GM12878 (cell line): ENCODE measurements around the gene ANKMY1. TPM values are rescaled to one million over a fixed set of nuclear protein-coding genes. Genes with fewer than 3 reads are reported as not detected.
A peak's percentile ranks its signal among the peaks of the same experiment; 100 is the strongest.

Experiments
- ATAC-seq: fragments of 200-7000 bp; cut with Tn5 transposase; 3 replicates; pipeline ENCODE4 v1.9.1; 2020; ENCODE audit warnings: mild to moderate bottlenecking, moderate library complexity
- BruUV-seq: library from RNA; stranded (reverse); fragments of 400-500 nt; replicated peaks from 2 replicates; lab custom pipeline; 2021; lab: Mats Ljungman, UMichigan
- CTCF ChIA-PET: fragments of 300-600 bp; sonication (Branson Sonifier 250); formaldehyde crosslinking; extraction: SDS; loops from one replicate; lab custom pipeline; 2021; ENCODE audit warnings: inconsistent platforms; lab: Yijun Ruan, JAX
- POLR2A ChIA-PET: fragments of 350-600 bp; formaldehyde crosslinking; extraction: SDS; loops from one replicate; lab custom pipeline; 2021; ENCODE audit warnings: inconsistent platforms; lab: Charles Lee
- RAD21 ChIA-PET: fragments of 300-600 bp; sonication (Branson Sonifier 250); formaldehyde crosslinking; loops from one replicate; lab custom pipeline; 2023; ENCODE audit warnings: antibody characterized with exemption; ENCODE audit not compliant: unreplicated experiment; lab: Charles Lee
- SMC1A ChIA-PET: fragments of 300-600 bp; sonication (Branson Sonifier 250); formaldehyde crosslinking; loops from one replicate; lab custom pipeline; 2023; ENCODE audit not compliant: unreplicated experiment, uncharacterized antibody; lab: Charles Lee
- DNase-seq: peaks from one replicate; pipeline ENCODE4 v3.0.0-alpha.2; 2011; ENCODE audit warnings: low read depth, low spot score
- FAIRE-seq: peaks from 3 replicates; lab custom pipeline; 2011; peaks lifted over from hg19 to GRCh38; lab: Jason Lieb, UNC
- H2AFZ ChIP-seq: 2 replicates; pipeline ENCODE4 v1.6.0; 2011; ENCODE audit warnings: low read depth, low read length, control low read depth; ENCODE audit not compliant: control insufficient read depth
- H3K27ac ChIP-seq: 2 replicates; pipeline ENCODE4 v1.5.1; 2011; ENCODE audit warnings: control low read depth; ENCODE audit not compliant: control insufficient read depth, insufficient read depth
- H3K27me3 ChIP-seq, 2 experiments: replicated peaks in 1 of 2; 2 replicates each; pipeline versions ENCODE4 v1.6.0 to v1.6.1; 2011; ENCODE audit warnings: low read length in 1 of 2; ENCODE audit not compliant: control insufficient read depth in 2 of 2, insufficient read depth in 2 of 2
- H3K36me3 ChIP-seq, 2 experiments: 2 replicates each; pipeline ENCODE4 v1.5.1; 2011; ENCODE audit warnings: low read length in 1 of 2; ENCODE audit not compliant: control insufficient read depth in 2 of 2, insufficient read depth in 2 of 2
- H3K4me1 ChIP-seq: 2 replicates; pipeline ENCODE4 v1.6.1; 2011; ENCODE audit warnings: mild to moderate bottlenecking, low read length, moderate library complexity, mixed read lengths; ENCODE audit not compliant: control insufficient read depth, insufficient read depth
- H3K4me2 ChIP-seq: 2 replicates; pipeline ENCODE4 v1.6.0; 2011; ENCODE audit warnings: control low read depth; ENCODE audit not compliant: control insufficient read depth, insufficient read depth
- H3K4me3 ChIP-seq: fragments of 200-600 bp; sonication (generic); 2 replicates; pipeline ENCODE4 v1.5.1; 2016
- H3K79me2 ChIP-seq: 2 replicates; pipeline ENCODE4 v1.6.0; 2011; ENCODE audit warnings: low read length; ENCODE audit not compliant: control insufficient read depth, insufficient read depth
- H3K9ac ChIP-seq: 2 replicates; pipeline ENCODE4 v1.8.0; 2011; ENCODE audit warnings: low read length, control low read depth, mixed read lengths; ENCODE audit not compliant: control insufficient read depth, insufficient read depth
- H3K9me3 ChIP-seq: replicated peaks from 3 replicates; pipeline ENCODE4 v1.5.1; 2011; ENCODE audit warnings: mild to moderate bottlenecking, low read length; ENCODE audit not compliant: control insufficient read depth, insufficient read depth
- H4K20me1 ChIP-seq: 2 replicates; pipeline ENCODE4 v1.6.0; 2011; ENCODE audit not compliant: control insufficient read depth, insufficient read depth
- BMI1 ChIP-seq: fragments of 450-650 bp; IDR thresholded peaks from 2 replicates; pipeline ENCODE4 v1.6.1; 2016; ENCODE audit warnings: mild to moderate bottlenecking, moderate library complexity, borderline replicate concordance
- EGR1 ChIP-seq, 2 experiments: IDR thresholded peaks; 1 replicate in 1 of 2; 2 replicates in 1 of 2; pipeline ENCODE4 v1.6.1; 2011 to 2012; ENCODE audit warnings: low read depth in 2 of 2, low read length in 2 of 2, borderline replicate concordance in 1 of 2, mild to moderate bottlenecking in 1 of 2, moderate library complexity in 1 of 2
- IKZF2 ChIP-seq, 2 experiments: fragments of 450-650 bp; IDR thresholded peaks; 2 replicates each; pipeline ENCODE4 v1.6.1; 2017; ENCODE audit warnings: mild to moderate bottlenecking in 2 of 2, moderate library complexity in 2 of 2
- MYB ChIP-seq: fragments of 150-350 bp; IDR thresholded peaks from 2 replicates; pipeline ENCODE4 v1.6.1; 2014; ENCODE audit warnings: mild to moderate bottlenecking, low read depth, low read length, borderline replicate concordance
- MYC ChIP-seq: IDR thresholded peaks from 2 replicates; pipeline ENCODE4 v1.6.1; 2011; ENCODE audit warnings: mild to moderate bottlenecking, low read length, moderate library complexity, inconsistent platforms; ENCODE audit not compliant: insufficient read depth, insufficient replicate concordance, insufficient read length, severe bottlenecking
- NFYA ChIP-seq: IDR thresholded peaks from 2 replicates; pipeline ENCODE4 v1.6.1; 2011; ENCODE audit warnings: low read depth, mild to moderate bottlenecking, low read length, improper control_type of control experiment, borderline replicate concordance
- NR2F1 ChIP-seq: fragments of 450-650 bp; conservative IDR thresholded peaks from 2 replicates; pipeline ENCODE4 v1.6.1; 2017; ENCODE audit warnings: mild to moderate bottlenecking
- SIX5 ChIP-seq: IDR thresholded peaks from 2 replicates; pipeline ENCODE4 v1.6.1; 2011; ENCODE audit warnings: mild to moderate bottlenecking, low read depth, low read length, moderate library complexity; ENCODE audit not compliant: severe bottlenecking
- SRF ChIP-seq, 2 experiments: IDR thresholded peaks; 2 replicates each; pipeline ENCODE4 v1.6.1; 2011; ENCODE audit warnings: low read depth in 2 of 2, low read length in 2 of 2, mild to moderate bottlenecking in 1 of 2, moderate library complexity in 1 of 2
- TARDBP ChIP-seq: IDR thresholded peaks from 2 replicates; pipeline ENCODE4 v1.6.1; 2016; ENCODE audit warnings: borderline replicate concordance
- YY1 ChIP-seq: IDR thresholded peaks from 2 replicates; pipeline ENCODE4 v1.6.1; 2011; ENCODE audit warnings: low read depth, mild to moderate bottlenecking, low read length
- ZSCAN29 ChIP-seq: fragments of 450-650 bp; IDR thresholded peaks from 2 replicates; pipeline ENCODE4 v1.6.1; 2017; ENCODE audit warnings: mild to moderate bottlenecking, moderate library complexity
- WGBS: methylation state at CpG from one replicate; pipeline ENCODE4 v1.1.6; 2016; ENCODE audit warnings: low lambda C conversion rate; ENCODE audit not compliant: insufficient replicate concordance, insufficient coverage; ENCODE audit errors: missing lambda C conversion rate; 5-methylcytosine and 5-hydroxymethylcytosine counted together
- in situ Hi-C: fragments of 300-500 bp; cut with MboI; formaldehyde crosslinking; loops from 9 replicates; pipeline ENCODE4 v1.14.3; 2018; ENCODE audit warnings: mixed read lengths
- intact Hi-C: fragments of 100-400 bp; cut with micrococcal nuclease; formaldehyde crosslinking; loops from one replicate; pipeline ENCODE4 v1.14.2; 2022; ENCODE audit not compliant: unreplicated experiment
- polyA plus RNA-seq, 11 experiments: library from polyadenylated mRNA; depleted of rRNA in 4 of 11; unstranded in 6 of 11; stranded (reverse) in 5 of 11; fragments of >200 nt; fragmentation: Nextera tagmentation in 4 of 11; fragmentation: Illumina TruSeq in 1 of 11; extraction: Ambion mirVana in 4 of 11; extraction: Trizol in 1 of 11; gene quantifications; 1 replicate in 1 of 11; 2 replicates in 10 of 11; pipeline versions ENCODE4 v1.2.1 to v1.2.3, GENCODE V29; 2011 to 2016; ENCODE audit warnings: inconsistent platforms in 2 of 11, missing spikeins in 2 of 11, low read depth in 1 of 11
- total RNA-seq, 4 experiments: library from RNA; depleted of rRNA in 3 of 4; stranded (reverse); fragments of >200 nt in 3 of 4; fragmentation: Illumina TruSeq in 1 of 4; extraction: Trizol in 1 of 4; gene quantifications; 2 replicates each; pipeline versions ENCODE4 v1.2.1 to v1.2.3, GENCODE V29; 2013 to 2021

ANKMY1 gene
- total and polyA plus RNA-seq, 10 of the 15 experiments (the other 5 are each of a cell fraction or from before 2014, with no cell fraction given): 1.1 to 15.3 (median 11.1) TPM

- Histone ChIP-seq H3K27me3 (no peaks in the 10 kb centered on the region), H3K4me3 (no peak overlapping the region), H3K4me2 (no peak overlapping the region), H3K9ac (no peak overlapping the region), H3K9me3 (no peaks in the 10 kb centered on the region; the same call in 2 of the 3 replicates), H4K20me1 (no peaks in the 10 kb centered on the region), H3K79me2 (no peaks in the 10 kb centered on the region), H3K27ac (no peak overlapping the region), H2AFZ (no peak overlapping the region), H3K36me3 (0 out of 4 replicates have a peak, but pooled peaks cover 0 to 2% of the 10 kb centered on the region in 2 experiments), H3K4me1 (no peaks in the 10 kb centered on the region)
- TF ChIP-seq YY1 (no peak), MYC (no peak), BMI1 (no peak), SRF (IDR thresholded peaks at IDR 0.05; ENCODE audit: low read depth in 2 of 2, low read length in 2 of 2) (no peak), TARDBP (no peak)
- 88% methylated on average over 9 of the region's 9 CpGs for WGBS
- CTCF ChIA-PET: no interaction called here
- no peak for DNase-seq
- SMC1A ChIA-PET: no interaction called here
- intact Hi-C loops: no loop called here
- no peak for FAIRE-seq
- POLR2A ChIA-PET: no interaction called here
- RAD21 ChIA-PET: no interaction called here
- no peak for ATAC-seq
- in situ Hi-C loops: no loop called here
- BruUV-seq: no TSS peak
These were observed 58.9 kb downstream of the ANKMY1 start for GRCh38 chr2:240498958-240499260.

GRCh38 chr2:240498171-240498957 is 59.4 kb downstream of the ANKMY1 start:
- Histone ChIP-seq H3K79me2 (no peaks in the 10 kb centered on the region), H3K36me3 (0 out of 4 replicates have a peak, but pooled peaks cover 0 to 2% of the 10 kb centered on the region in 2 experiments), H3K27me3 (no peaks in the 10 kb centered on the region), H4K20me1 (no peaks in the 10 kb centered on the region), H3K4me3 (no peak overlapping the region), H3K9ac (no peak overlapping the region), H3K4me2 (no peak overlapping the region), H3K27ac (no peak overlapping the region), H3K9me3 (no peaks in the 10 kb centered on the region; the same call in 1 of the 3 replicates), H3K4me1 (no peaks in the 10 kb centered on the region), H2AFZ (no peak overlapping the region)
- WGBS: 78% methylated on average over 8 of the region's 13 CpGs
- DNase-seq (no peak), FAIRE-seq (no peak), ATAC-seq (no peak)
- in situ Hi-C loops: no loop called here
- TF ChIP-seq EGR1 (IDR thresholded peaks at IDR 0.05; ENCODE audit: borderline replicate concordance in 1 of 2, low read depth in 2 of 2, low read length in 2 of 2) (peak in 1 of 2 experiments; percentile 44; a peak in 1 of 3 replicates), ZSCAN29 (no peak), IKZF2 (IDR thresholded peaks at IDR 0.05) (no peak), SIX5 (no peak), MYB (no peak), NFYA (no peak), NR2F1 (no peak)
- intact Hi-C loops: no loop called here
- POLR2A ChIA-PET: no interaction called here
- BruUV-seq: no TSS peak
- SMC1A ChIA-PET: no interaction called here
- RAD21 ChIA-PET: interaction anchor here (1.3 kb wide), 1 partner anchor 437 kb away, joined by 3 read pairs; no protein-coding TSS in a partner anchor
- CTCF ChIA-PET: no interaction called here
